Liver (tissue), 9 donors: ENCODE data around the gene NDUFS3. TPM values are rescaled to one million over a fixed set of nuclear protein-coding genes. Genes with fewer than 3 reads are reported as not detected.

Source experiments
- DNase-seq: peaks from one replicate; pipeline ENCODE4 v3.0.0-alpha.2; 2017; ENCODE audit warnings: low spot score
- H3K27ac ChIP-seq, 2 donors: one replicate each; pipeline ENCODE4 v1.7.0; 2013; ENCODE audit warnings: inconsistent platforms in 2 of 2, low read length in 2 of 2, control low read depth in 1 of 2, low read depth in 1 of 2, mild to moderate bottlenecking in 1 of 2
- H3K27me3 ChIP-seq, 4 donors: one replicate each; pipeline versions ENCODE4 v1.6.1 to v1.7.0; 2013; ENCODE audit warnings: low read length in 3 of 4, inconsistent platforms in 1 of 4, mild to moderate bottlenecking in 1 of 4, moderate library complexity in 1 of 4; ENCODE audit not compliant: control insufficient read depth in 4 of 4, insufficient read depth in 4 of 4
- H3K36me3 ChIP-seq, 4 donors: one replicate each; pipeline versions ENCODE4 v1.6.1 to v1.7.0; 2013; ENCODE audit warnings: low read length in 3 of 4, mild to moderate bottlenecking in 3 of 4, low read depth in 1 of 4, moderate library complexity in 1 of 4; ENCODE audit not compliant: control insufficient read depth in 4 of 4, insufficient read depth in 3 of 4
- H3K4me1 ChIP-seq, 4 donors: one replicate each; pipeline versions ENCODE4 v1.6.1 to v1.7.0; 2013; ENCODE audit warnings: low read length in 3 of 4, mild to moderate bottlenecking in 3 of 4, moderate library complexity in 1 of 4; ENCODE audit not compliant: control insufficient read depth in 4 of 4, insufficient read depth in 4 of 4
- H3K4me3 ChIP-seq, 3 donors: one replicate each; pipeline versions ENCODE4 v1.6.1 to v1.7.0; 2013; ENCODE audit warnings: low read length in 3 of 3, control low read depth in 1 of 3, low read depth in 1 of 3, mild to moderate bottlenecking in 1 of 3
- H3K9ac ChIP-seq, 2 donors: one replicate each; pipeline ENCODE4 v1.7.0; 2013; ENCODE audit warnings: low read length in 2 of 2, mild to moderate bottlenecking in 2 of 2, moderate library complexity in 2 of 2, control low read depth in 1 of 2, low read depth in 1 of 2
- H3K9me3 ChIP-seq, 4 donors: one replicate each; pipeline versions ENCODE4 v1.6.1 to v1.7.0; 2013; ENCODE audit warnings: low read length in 3 of 4; ENCODE audit not compliant: control insufficient read depth in 4 of 4
- ATF3 ChIP-seq: IDR thresholded peaks from 2 replicates; pipeline ENCODE4 v1.6.1; 2016; ENCODE audit warnings: antibody characterized with exemption
- EGR1 ChIP-seq, 2 donors: IDR thresholded peaks; 2 replicates each; pipeline ENCODE4 v1.6.1; 2016 to 2018; ENCODE audit warnings: antibody characterized with exemption in 2 of 2, low read depth in 2 of 2
- FOXA1 ChIP-seq: IDR thresholded peaks from 2 replicates; pipeline ENCODE4 v1.6.1; 2016; ENCODE audit warnings: antibody characterized with exemption
- FOXA2 ChIP-seq: IDR thresholded peaks from 2 replicates; pipeline ENCODE4 v1.6.1; 2016; ENCODE audit warnings: antibody characterized with exemption
- GABPA ChIP-seq, 2 donors: IDR thresholded peaks in 1 of 2; conservative IDR thresholded peaks in 1 of 2; 2 replicates each; pipeline ENCODE4 v1.6.1; 2016; ENCODE audit warnings: antibody characterized with exemption in 2 of 2, mild to moderate bottlenecking in 1 of 2, moderate library complexity in 1 of 2
- HNF4A ChIP-seq, 2 donors: conservative IDR thresholded peaks; 2 replicates each; pipeline ENCODE4 v1.6.1; 2016; ENCODE audit warnings: antibody characterized with exemption in 2 of 2, mild to moderate bottlenecking in 2 of 2
- HNF4G ChIP-seq: IDR thresholded peaks from 2 replicates; pipeline ENCODE4 v1.6.1; 2016; ENCODE audit warnings: antibody characterized with exemption
- JUND ChIP-seq, 2 donors: IDR thresholded peaks; 2 replicates each; pipeline ENCODE4 v1.6.1; 2016; ENCODE audit warnings: antibody characterized with exemption in 2 of 2
- NR2F2 ChIP-seq: IDR thresholded peaks from 2 replicates; pipeline ENCODE4 v1.6.1; 2016; ENCODE audit warnings: antibody characterized with exemption
- RAD21 ChIP-seq, 2 donors: IDR thresholded peaks; 2 replicates each; pipeline ENCODE4 v1.6.1; 2016; ENCODE audit warnings: antibody characterized with exemption in 2 of 2, mild to moderate bottlenecking in 2 of 2
- RXRA ChIP-seq, 2 donors: IDR thresholded peaks; 2 replicates each; pipeline ENCODE4 v1.6.1; 2017 to 2018; ENCODE audit warnings: antibody characterized with exemption in 2 of 2, mild to moderate bottlenecking in 1 of 2
- SP1 ChIP-seq: IDR thresholded peaks from 2 replicates; pipeline ENCODE4 v1.6.1; 2018; ENCODE audit warnings: antibody characterized with exemption, mild to moderate bottlenecking
- TAF1 ChIP-seq: conservative IDR thresholded peaks from 2 replicates; pipeline ENCODE4 v1.6.1; 2016; ENCODE audit warnings: antibody characterized with exemption, mild to moderate bottlenecking
- YY1 ChIP-seq: IDR thresholded peaks from 2 replicates; pipeline ENCODE4 v1.6.1; 2016; ENCODE audit warnings: antibody characterized with exemption, mild to moderate bottlenecking
- WGBS: extraction: QIAGEN DNeasy Blood & Tissue Kit; methylation state at CpG from one replicate; pipeline ENCODE4 v1.1.7; 2013; 5-methylcytosine and 5-hydroxymethylcytosine counted together
- polyA plus RNA-seq, 2 donors: library from polyadenylated mRNA; stranded (reverse) in 1 of 2; unstranded in 1 of 2; fragments of 200-250 nt in 1 of 2; fragments of >200 nt in 1 of 2; fragmentation: Nextera tagmentation in 1 of 2; extraction: Ambion mirVana in 1 of 2; gene quantifications; one replicate each; pipeline versions ENCODE4 v1.2.1 to v1.2.3, GENCODE V29; 2013 to 2015
- total RNA-seq, 2 donors: library from RNA; depleted of rRNA; stranded (reverse); fragments of >200 nt; gene quantifications; one replicate each; pipeline ENCODE4 v1.2.3, GENCODE V29; 2014
- TF ChIP-seq, protein P1 (sequence below): IDR thresholded peaks from 2 replicates; pipeline ENCODE4 v1.6.1; 2016; ENCODE audit warnings: antibody characterized with exemption, mild to moderate bottlenecking
- TF ChIP-seq, protein P2 (sequence below): IDR thresholded peaks from 2 replicates; pipeline ENCODE4 v1.6.1; 2016; ENCODE audit warnings: antibody characterized with exemption
- TF ChIP-seq, protein P3 (sequence below): fragments of 150-350 bp; IDR thresholded peaks from 2 replicates; pipeline ENCODE4 v1.5.1; 2017; ENCODE audit warnings: improper control_type of control experiment, low read depth, low read length; ENCODE audit not compliant: missing input control
- TF ChIP-seq, protein P4 (sequence below): IDR thresholded peaks from 2 replicates; pipeline ENCODE4 v1.6.1; 2016; ENCODE audit warnings: antibody characterized with exemption
- donor health status: healthy.
- donor health status: healthy.
- donor health status: healthy.
- donor health status: healthy.
- donor health status: healthy.

Gene NDUFS3
- total and polyA plus RNA-seq, 4 donors: 43.8 to 101 (median 67.8) TPM

GRCh38 chr11:47572715-47573255, 6.1 kb upstream of the NDUFS3 start:
- 41% methylated on average over 8 of the region's 8 CpGs for WGBS
- Histone ChIP-seq H3K27ac (peak overlapping the region; percentile 2 to 41), H3K4me3 (no peak overlapping the region), H3K36me3 (peaks cover 0 to 15% (median 4%) of the 10 kb centered on the region in 4 donors), H3K9ac (no peak overlapping the region), H3K27me3 (no peaks in the 10 kb centered on the region), H3K9me3 (no peaks in the 10 kb centered on the region), H3K4me1 (peaks cover 3 to 39% (median 32%) of the 10 kb centered on the region in 4 donors)
- DNase-seq: no peak
- TF ChIP-seq ATF3 (no peak), HNF4A (conservative IDR thresholded peaks at IDR 0.05) (peak; percentile 79 to 82), NR2F2 (no peak), FOXA1 (no peak), SP1 (peak; percentile 50), FOXA2 (peak; percentile 6), JUND (IDR thresholded peaks at IDR 0.05) (no peak), GABPA (IDR thresholded peaks at IDR 0.05 in 1 of 2, conservative IDR thresholded peaks at IDR 0.05 in 1 of 2) (peak in 1 of 2 donors; percentile 62), YY1 (peak; percentile 88), TAF1 (no peak), RAD21 (IDR thresholded peaks at IDR 0.05) (peak; percentile 47 to 48), HNF4G (peak; percentile 45), RXRA (IDR thresholded peaks at IDR 0.05) (peak; percentile 35 to 62), EGR1 (IDR thresholded peaks at IDR 0.05; ENCODE audit: low read depth in 2 of 2) (no peak)
- TF ChIP-seq, protein P1, sequence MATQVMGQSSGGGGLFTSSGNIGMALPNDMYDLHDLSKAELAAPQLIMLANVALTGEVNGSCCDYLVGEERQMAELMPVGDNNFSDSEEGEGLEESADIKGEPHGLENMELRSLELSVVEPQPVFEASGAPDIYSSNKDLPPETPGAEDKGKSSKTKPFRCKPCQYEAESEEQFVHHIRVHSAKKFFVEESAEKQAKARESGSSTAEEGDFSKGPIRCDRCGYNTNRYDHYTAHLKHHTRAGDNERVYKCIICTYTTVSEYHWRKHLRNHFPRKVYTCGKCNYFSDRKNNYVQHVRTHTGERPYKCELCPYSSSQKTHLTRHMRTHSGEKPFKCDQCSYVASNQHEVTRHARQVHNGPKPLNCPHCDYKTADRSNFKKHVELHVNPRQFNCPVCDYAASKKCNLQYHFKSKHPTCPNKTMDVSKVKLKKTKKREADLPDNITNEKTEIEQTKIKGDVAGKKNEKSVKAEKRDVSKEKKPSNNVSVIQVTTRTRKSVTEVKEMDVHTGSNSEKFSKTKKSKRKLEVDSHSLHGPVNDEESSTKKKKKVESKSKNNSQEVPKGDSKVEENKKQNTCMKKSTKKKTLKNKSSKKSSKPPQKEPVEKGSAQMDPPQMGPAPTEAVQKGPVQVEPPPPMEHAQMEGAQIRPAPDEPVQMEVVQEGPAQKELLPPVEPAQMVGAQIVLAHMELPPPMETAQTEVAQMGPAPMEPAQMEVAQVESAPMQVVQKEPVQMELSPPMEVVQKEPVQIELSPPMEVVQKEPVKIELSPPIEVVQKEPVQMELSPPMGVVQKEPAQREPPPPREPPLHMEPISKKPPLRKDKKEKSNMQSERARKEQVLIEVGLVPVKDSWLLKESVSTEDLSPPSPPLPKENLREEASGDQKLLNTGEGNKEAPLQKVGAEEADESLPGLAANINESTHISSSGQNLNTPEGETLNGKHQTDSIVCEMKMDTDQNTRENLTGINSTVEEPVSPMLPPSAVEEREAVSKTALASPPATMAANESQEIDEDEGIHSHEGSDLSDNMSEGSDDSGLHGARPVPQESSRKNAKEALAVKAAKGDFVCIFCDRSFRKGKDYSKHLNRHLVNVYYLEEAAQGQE: peak; percentile 27
- TF ChIP-seq, protein P2, sequence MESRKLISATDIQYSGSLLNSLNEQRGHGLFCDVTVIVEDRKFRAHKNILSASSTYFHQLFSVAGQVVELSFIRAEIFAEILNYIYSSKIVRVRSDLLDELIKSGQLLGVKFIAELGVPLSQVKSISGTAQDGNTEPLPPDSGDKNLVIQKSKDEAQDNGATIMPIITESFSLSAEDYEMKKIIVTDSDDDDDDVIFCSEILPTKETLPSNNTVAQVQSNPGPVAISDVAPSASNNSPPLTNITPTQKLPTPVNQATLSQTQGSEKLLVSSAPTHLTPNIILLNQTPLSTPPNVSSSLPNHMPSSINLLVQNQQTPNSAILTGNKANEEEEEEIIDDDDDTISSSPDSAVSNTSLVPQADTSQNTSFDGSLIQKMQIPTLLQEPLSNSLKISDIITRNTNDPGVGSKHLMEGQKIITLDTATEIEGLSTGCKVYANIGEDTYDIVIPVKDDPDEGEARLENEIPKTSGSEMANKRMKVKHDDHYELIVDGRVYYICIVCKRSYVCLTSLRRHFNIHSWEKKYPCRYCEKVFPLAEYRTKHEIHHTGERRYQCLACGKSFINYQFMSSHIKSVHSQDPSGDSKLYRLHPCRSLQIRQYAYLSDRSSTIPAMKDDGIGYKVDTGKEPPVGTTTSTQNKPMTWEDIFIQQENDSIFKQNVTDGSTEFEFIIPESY: no peak
- TF ChIP-seq, protein P3, sequence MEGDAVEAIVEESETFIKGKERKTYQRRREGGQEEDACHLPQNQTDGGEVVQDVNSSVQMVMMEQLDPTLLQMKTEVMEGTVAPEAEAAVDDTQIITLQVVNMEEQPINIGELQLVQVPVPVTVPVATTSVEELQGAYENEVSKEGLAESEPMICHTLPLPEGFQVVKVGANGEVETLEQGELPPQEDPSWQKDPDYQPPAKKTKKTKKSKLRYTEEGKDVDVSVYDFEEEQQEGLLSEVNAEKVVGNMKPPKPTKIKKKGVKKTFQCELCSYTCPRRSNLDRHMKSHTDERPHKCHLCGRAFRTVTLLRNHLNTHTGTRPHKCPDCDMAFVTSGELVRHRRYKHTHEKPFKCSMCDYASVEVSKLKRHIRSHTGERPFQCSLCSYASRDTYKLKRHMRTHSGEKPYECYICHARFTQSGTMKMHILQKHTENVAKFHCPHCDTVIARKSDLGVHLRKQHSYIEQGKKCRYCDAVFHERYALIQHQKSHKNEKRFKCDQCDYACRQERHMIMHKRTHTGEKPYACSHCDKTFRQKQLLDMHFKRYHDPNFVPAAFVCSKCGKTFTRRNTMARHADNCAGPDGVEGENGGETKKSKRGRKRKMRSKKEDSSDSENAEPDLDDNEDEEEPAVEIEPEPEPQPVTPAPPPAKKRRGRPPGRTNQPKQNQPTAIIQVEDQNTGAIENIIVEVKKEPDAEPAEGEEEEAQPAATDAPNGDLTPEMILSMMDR: no peak
- TF ChIP-seq, protein P4, sequence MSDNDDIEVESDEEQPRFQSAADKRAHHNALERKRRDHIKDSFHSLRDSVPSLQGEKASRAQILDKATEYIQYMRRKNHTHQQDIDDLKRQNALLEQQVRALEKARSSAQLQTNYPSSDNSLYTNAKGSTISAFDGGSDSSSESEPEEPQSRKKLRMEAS: peak; percentile 23
